T-helper 17 cell (primary cell): ENCODE measurements around the gene KIF19. TPM values are rescaled to one million over a fixed set of nuclear protein-coding genes. Genes with fewer than 3 reads are reported as not detected.

Experiments
- ATAC-seq: fragments of 150-1000 bp; cut with Tn5 transposase; 2 replicates; pipeline ENCODE4 v1.10.0; 2021; ENCODE audit warnings: mild to moderate bottlenecking, moderate library complexity
- DNase-seq, 3 donors: peaks; one replicate each; pipeline versions ENCODE4 v3.0.0 to v3.0.0-alpha.2; 2020 to 2021
- H3K9me3 ChIP-seq: one replicate; pipeline ENCODE4 v1.7.0; 2013; ENCODE audit warnings: low read length, mild to moderate bottlenecking; ENCODE audit not compliant: control insufficient read depth, poor library complexity, severe bottlenecking
- H3K27ac Mint-ChIP-seq: one replicate; pipeline ENCODE4 v1.8.0; 2022; ENCODE audit warnings: mild to moderate bottlenecking, moderate library complexity, mixed read lengths
- H3K27me3 Mint-ChIP-seq: one replicate; pipeline ENCODE4 v1.8.0; 2022; ENCODE audit warnings: mixed read lengths
- H3K36me3 Mint-ChIP-seq: one replicate; pipeline ENCODE4 v1.8.0; 2022; ENCODE audit warnings: low read depth, mixed read lengths
- H3K4me1 Mint-ChIP-seq: one replicate; pipeline ENCODE4 v1.8.0; 2022; ENCODE audit warnings: mild to moderate bottlenecking, mixed read lengths
- H3K4me3 Mint-ChIP-seq: one replicate; pipeline ENCODE4 v1.8.0; 2022; ENCODE audit warnings: mild to moderate bottlenecking, moderate library complexity, mixed read lengths
- total RNA-seq, 4 donors: library from RNA in 2 of 4; stranded (reverse) in 2 of 4; gene quantifications; one replicate each; pipeline ENCODE4 v1.2.3 and lab custom pipeline; 2022 to 2026

KIF19 gene
- total RNA-seq, 2 donors from 2014 or later: 2.3 to 2.8 TPM

- DNase-seq (no peak), ATAC-seq (no peak)
- no peaks in the 10 kb centered on the region for H3K27me3 Mint-ChIP-seq
- H3K27ac Mint-ChIP-seq: no peak overlapping the region
- H3K36me3 Mint-ChIP-seq: no peaks in the 10 kb centered on the region
- H3K4me3 Mint-ChIP-seq: no peak overlapping the region
- H3K4me1 Mint-ChIP-seq: no peaks in the 10 kb centered on the region
- no peaks in the 10 kb centered on the region for H3K9me3 ChIP-seq
Observed at GRCh38 chr17:74316220-74316619, 9.8 kb upstream of the KIF19 start.

GRCh38 chr17:74317071-74317470, 9.0 kb upstream of the KIF19 start:
- H3K27me3 Mint-ChIP-seq: peaks cover 2% of the 10 kb centered on the region
- H3K36me3 Mint-ChIP-seq: no peaks in the 10 kb centered on the region
- ATAC-seq: no peak
- DNase-seq: no peak
- no peaks in the 10 kb centered on the region for H3K9me3 ChIP-seq
- no peak overlapping the region for H3K4me3 Mint-ChIP-seq
- no peak overlapping the region for H3K27ac Mint-ChIP-seq
- H3K4me1 Mint-ChIP-seq: peaks cover 3% of the 10 kb centered on the region

- H3K4me1 Mint-ChIP-seq: peaks cover 4% of the 10 kb centered on the region
- no peak overlapping the region for H3K27ac Mint-ChIP-seq
- DNase-seq (no peak), ATAC-seq (no peak)
- H3K36me3 Mint-ChIP-seq: no peaks in the 10 kb centered on the region
- H3K4me3 Mint-ChIP-seq: no peak overlapping the region
- no peaks in the 10 kb centered on the region for H3K9me3 ChIP-seq
- H3K27me3 Mint-ChIP-seq: peaks cover 9% of the 10 kb centered on the region
Observed at GRCh38 chr17:74318391-74318790, 7.6 kb upstream of the KIF19 start.

GRCh38 chr17:74324521-74324920, 1.5 kb upstream of the KIF19 start:
- peaks cover 9% of the 10 kb centered on the region for H3K27me3 Mint-ChIP-seq
- H3K27ac Mint-ChIP-seq: peak overlapping the region; percentile 43
- H3K4me3 Mint-ChIP-seq: no peak overlapping the region
- H3K36me3 Mint-ChIP-seq: peaks cover 2% of the 10 kb centered on the region
- ATAC-seq (no peak), DNase-seq (no peak)
- peaks cover 23% of the 10 kb centered on the region for H3K4me1 Mint-ChIP-seq
- H3K9me3 ChIP-seq: no peaks in the 10 kb centered on the region

- H3K27me3 Mint-ChIP-seq: peaks cover 9% of the 10 kb centered on the region
- H3K4me1 Mint-ChIP-seq: peaks cover 24% of the 10 kb centered on the region
- ATAC-seq (peak; percentile 66), DNase-seq (no peak)
- H3K36me3 Mint-ChIP-seq: peaks cover 2% of the 10 kb centered on the region
- H3K9me3 ChIP-seq: no peaks in the 10 kb centered on the region
- H3K4me3 Mint-ChIP-seq: peak overlapping the region; percentile 78
- peak overlapping the region; percentile 43 for H3K27ac Mint-ChIP-seq
Observed at GRCh38 chr17:74325376-74325742, 667 bp upstream of the KIF19 start.

GRCh38 chr17:74326506-74326905, 480 bp downstream of the KIF19 start:
- ATAC-seq: no peak
- Mint-ChIP-seq H3K27me3 (peaks cover 9% of the 10 kb centered on the region), H3K4me1 (peaks cover 24% of the 10 kb centered on the region), H3K27ac (no peak overlapping the region), H3K36me3 (peaks cover 2% of the 10 kb centered on the region), H3K4me3 (peak overlapping the region; percentile 63)
- no peak for DNase-seq
- H3K9me3 ChIP-seq: no peaks in the 10 kb centered on the region

- Mint-ChIP-seq H3K36me3 (peaks cover 2% of the 10 kb centered on the region), H3K4me1 (peaks cover 20% of the 10 kb centered on the region), H3K27ac (peak overlapping the region; percentile 17), H3K4me3 (peak overlapping the region; percentile 31), H3K27me3 (no peaks in the 10 kb centered on the region)
- DNase-seq: no peak
- H3K9me3 ChIP-seq: no peaks in the 10 kb centered on the region
- ATAC-seq: no peak
Observed at GRCh38 chr17:74328487-74328886, 2.5 kb downstream of the KIF19 start.

- H3K4me1 Mint-ChIP-seq: peaks cover 20% of the 10 kb centered on the region
- peak overlapping the region; percentile 28 for H3K4me3 Mint-ChIP-seq
- no peaks in the 10 kb centered on the region for H3K27me3 Mint-ChIP-seq
Observed at GRCh38 chr17:74329378-74329777, 3.4 kb downstream of the KIF19 start.

GRCh38 chr17:74330446-74330845, 4.4 kb downstream of the KIF19 start:
- no peak overlapping the region for H3K4me3 Mint-ChIP-seq
- no peaks in the 10 kb centered on the region for H3K27me3 Mint-ChIP-seq
- peaks cover 15% of the 10 kb centered on the region for H3K4me1 Mint-ChIP-seq
- no peak for DNase-seq
- ATAC-seq: no peak
- peaks cover 2% of the 10 kb centered on the region for H3K36me3 Mint-ChIP-seq
- H3K9me3 ChIP-seq: no peaks in the 10 kb centered on the region
- H3K27ac Mint-ChIP-seq: no peak overlapping the region

More at GRCh38 chr17:74329378-74329777, 3.4 kb downstream of the KIF19 start:
- no peak for DNase-seq
- Mint-ChIP-seq H3K27ac (peak overlapping the region; percentile 17), H3K36me3 (peaks cover 2% of the 10 kb centered on the region)
- no peaks in the 10 kb centered on the region for H3K9me3 ChIP-seq
- ATAC-seq: no peak

GRCh38 chr17:74332017-74332650, 6.1 kb downstream of the KIF19 start:
- H3K4me1 Mint-ChIP-seq: peaks cover 11% of the 10 kb centered on the region
- no peak overlapping the region for H3K27ac Mint-ChIP-seq
- DNase-seq: no peak
- peaks cover 2% of the 10 kb centered on the region for H3K36me3 Mint-ChIP-seq
- H3K27me3 Mint-ChIP-seq: no peaks in the 10 kb centered on the region
- no peak overlapping the region for H3K4me3 Mint-ChIP-seq
- no peaks in the 10 kb centered on the region for H3K9me3 ChIP-seq
- no peak for ATAC-seq

GRCh38 chr17:74332763-74333283, 6.8 kb downstream of the KIF19 start:
- H3K9me3 ChIP-seq: no peaks in the 10 kb centered on the region
- Mint-ChIP-seq H3K36me3 (peaks cover 2% of the 10 kb centered on the region), H3K4me1 (peaks cover 11% of the 10 kb centered on the region), H3K27ac (no peak overlapping the region), H3K4me3 (no peak overlapping the region), H3K27me3 (no peaks in the 10 kb centered on the region)
- DNase-seq (no peak), ATAC-seq (no peak)

GRCh38 chr17:74334393-74335039, 8.5 kb downstream of the KIF19 start:
- DNase-seq (no peak), ATAC-seq (no peak)
- Mint-ChIP-seq H3K36me3 (no peaks in the 10 kb centered on the region), H3K4me3 (no peak overlapping the region), H3K4me1 (peaks cover 1% of the 10 kb centered on the region), H3K27me3 (no peaks in the 10 kb centered on the region), H3K27ac (no peak overlapping the region)
- no peaks in the 10 kb centered on the region for H3K9me3 ChIP-seq

- no peaks in the 10 kb centered on the region for H3K4me1 Mint-ChIP-seq
- no peaks in the 10 kb centered on the region for H3K27me3 Mint-ChIP-seq
- H3K27ac Mint-ChIP-seq: peak overlapping the region; percentile 39
- ATAC-seq (no peak), DNase-seq (no peak)
- H3K36me3 Mint-ChIP-seq: no peaks in the 10 kb centered on the region
- no peak overlapping the region for H3K4me3 Mint-ChIP-seq
- no peaks in the 10 kb centered on the region for H3K9me3 ChIP-seq
Observed at GRCh38 chr17:74335529-74336062, 9.6 kb downstream of the KIF19 start.
